ENCODE measurements around the gene ADGRL1.
"Not testable (repeated sequence)": the region's sequence is repeated elsewhere in the genome, so short reads cannot be mapped to it uniquely, and the experiment has no call there.

GRCh38 chr19:14181199-14181598 is 24.8 kb downstream of the ADGRL1 start:
- TF ChIP-seq RAD21 (IDR thresholded peaks at IDR 0.05; ENCODE audit: insufficient read depth, low read depth, low read length); SMARCA5 (IDR thresholded peaks at IDR 0.05); CTCF (IDR thresholded peaks at IDR 0.05 in 2 of 3, conservative IDR thresholded peaks at IDR 0.05 in 1 of 3; ENCODE audit: control insufficient read depth in 2 of 3, extremely low read depth in 1 of 3, insufficient read depth in 1 of 3, low read depth in 3 of 3, low read length in 3 of 3): not testable (repeated sequence)

Data from GM12878 (cell line).